ENCODE data around the gene NALCN.

GRCh38 chr13:101013245-101013644 lies 403.1 kb downstream of the NALCN start:
- TF ChIP-seq, protein P1, sequence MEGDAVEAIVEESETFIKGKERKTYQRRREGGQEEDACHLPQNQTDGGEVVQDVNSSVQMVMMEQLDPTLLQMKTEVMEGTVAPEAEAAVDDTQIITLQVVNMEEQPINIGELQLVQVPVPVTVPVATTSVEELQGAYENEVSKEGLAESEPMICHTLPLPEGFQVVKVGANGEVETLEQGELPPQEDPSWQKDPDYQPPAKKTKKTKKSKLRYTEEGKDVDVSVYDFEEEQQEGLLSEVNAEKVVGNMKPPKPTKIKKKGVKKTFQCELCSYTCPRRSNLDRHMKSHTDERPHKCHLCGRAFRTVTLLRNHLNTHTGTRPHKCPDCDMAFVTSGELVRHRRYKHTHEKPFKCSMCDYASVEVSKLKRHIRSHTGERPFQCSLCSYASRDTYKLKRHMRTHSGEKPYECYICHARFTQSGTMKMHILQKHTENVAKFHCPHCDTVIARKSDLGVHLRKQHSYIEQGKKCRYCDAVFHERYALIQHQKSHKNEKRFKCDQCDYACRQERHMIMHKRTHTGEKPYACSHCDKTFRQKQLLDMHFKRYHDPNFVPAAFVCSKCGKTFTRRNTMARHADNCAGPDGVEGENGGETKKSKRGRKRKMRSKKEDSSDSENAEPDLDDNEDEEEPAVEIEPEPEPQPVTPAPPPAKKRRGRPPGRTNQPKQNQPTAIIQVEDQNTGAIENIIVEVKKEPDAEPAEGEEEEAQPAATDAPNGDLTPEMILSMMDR (IDR thresholded peaks at IDR 0.05) = no peak
- TF ChIP-seq EP300 (IDR thresholded peaks at IDR 0.05) (no peak), POLR2A (IDR thresholded peaks at IDR 0.05) (no peak)
